GM18508 (cell line): ENCODE data around the gene ATAD3A.
"Not testable (repeated sequence)": the region's sequence is repeated elsewhere in the genome, so short reads cannot be mapped to it uniquely, and the experiment has no call there.

Source experiments
- ATAC-seq: cut with Tn5 transposase; IDR thresholded peaks from one replicate; pipeline ENCODE4 v1.9.1; 2021; ENCODE audit warnings: moderate number of reproducible peaks; ENCODE audit not compliant: insufficient read depth, unreplicated experiment

Gene ATAD3A

GRCh38 chr1:1551524-1552262, 39.7 kb downstream of the ATAD3A start:
- no peak for ATAC-seq

GRCh38 chr1:1552263-1552639, 40.3 kb downstream of the ATAD3A start:
- ATAC-seq = no peak

GRCh38 chr1:1553821-1554494, 42.0 kb downstream of the ATAD3A start:
- no peak for ATAC-seq

GRCh38 chr1:1554550-1554925, 42.6 kb downstream of the ATAD3A start:
- no peak for ATAC-seq

- no peak for ATAC-seq
Observed at GRCh38 chr1:1554926-1555915, 43.3 kb downstream of the ATAD3A start.

GRCh38 chr1:1556505-1556904, 44.5 kb downstream of the ATAD3A start:
- ATAC-seq = no peak

GRCh38 chr1:1556961-1557360, 45.0 kb downstream of the ATAD3A start:
- ATAC-seq = not testable (repeated sequence)

GRCh38 chr1:1557688-1558087, 45.7 kb downstream of the ATAD3A start:
- ATAC-seq = not testable (repeated sequence)

- ATAC-seq = no peak
Observed at GRCh38 chr1:1558591-1558990, 46.6 kb downstream of the ATAD3A start.

- ATAC-seq = no peak
Observed at GRCh38 chr1:1559066-1559465, 47.1 kb downstream of the ATAD3A start.

- ATAC-seq = no peak
Observed at GRCh38 chr1:1560178-1560577, 48.2 kb downstream of the ATAD3A start.

GRCh38 chr1:1561801-1562470, 50.0 kb downstream of the ATAD3A start:
- ATAC-seq = no peak

GRCh38 chr1:1562556-1563195, 50.7 kb downstream of the ATAD3A start:
- no peak for ATAC-seq

- ATAC-seq = no peak
Observed at GRCh38 chr1:1563688-1564087, 51.7 kb downstream of the ATAD3A start.

GRCh38 chr1:1564268-1564667, 52.3 kb downstream of the ATAD3A start:
- no peak for ATAC-seq

GRCh38 chr1:1565340-1565739, 53.4 kb downstream of the ATAD3A start:
- ATAC-seq = no peak

GRCh38 chr1:1567152-1567875, 55.4 kb downstream of the ATAD3A start:
- ATAC-seq = no peak

- no peak for ATAC-seq
Observed at GRCh38 chr1:1567891-1568291, 55.9 kb downstream of the ATAD3A start.

GRCh38 chr1:1569341-1569740, 57.4 kb downstream of the ATAD3A start:
- ATAC-seq = no peak
